Measurements from ENCODE around the gene MAFG.
"Not testable (repeated sequence)": the region's sequence is repeated elsewhere in the genome, so short reads cannot be mapped to it uniquely, and the experiment has no call there.

MAFG gene

DNA sequence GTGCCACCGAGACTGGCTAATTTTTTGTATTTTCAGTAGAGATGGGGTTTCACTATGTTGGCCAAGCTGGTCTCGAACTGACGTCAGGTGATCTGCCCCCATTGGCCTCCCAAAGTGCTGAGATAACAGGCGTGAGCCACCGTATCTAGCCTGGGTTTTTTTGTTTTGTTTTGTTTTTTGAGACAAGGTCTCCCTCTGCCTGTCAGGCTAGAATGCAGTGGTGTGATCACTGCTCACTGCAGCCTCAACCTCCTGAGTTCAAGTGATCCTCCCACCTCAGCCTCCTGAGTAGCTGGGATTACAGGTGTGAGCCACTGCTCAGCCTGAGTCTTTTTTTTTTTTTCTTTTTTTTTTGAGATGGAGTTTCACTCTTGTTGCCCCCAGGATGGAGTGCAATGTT, 25.9 kb upstream of the MAFG start:
- H3K36me3 ChIP-seq (ENCODE audit: insufficient read depth, low read length); H3K9ac ChIP-seq (ENCODE audit: low read depth, low read length); H3K4me1 ChIP-seq (ENCODE audit: insufficient read depth, low read length); H3K9me3 ChIP-seq (ENCODE audit: control insufficient read depth, insufficient read depth, low read length): not testable (repeated sequence)

DNA sequence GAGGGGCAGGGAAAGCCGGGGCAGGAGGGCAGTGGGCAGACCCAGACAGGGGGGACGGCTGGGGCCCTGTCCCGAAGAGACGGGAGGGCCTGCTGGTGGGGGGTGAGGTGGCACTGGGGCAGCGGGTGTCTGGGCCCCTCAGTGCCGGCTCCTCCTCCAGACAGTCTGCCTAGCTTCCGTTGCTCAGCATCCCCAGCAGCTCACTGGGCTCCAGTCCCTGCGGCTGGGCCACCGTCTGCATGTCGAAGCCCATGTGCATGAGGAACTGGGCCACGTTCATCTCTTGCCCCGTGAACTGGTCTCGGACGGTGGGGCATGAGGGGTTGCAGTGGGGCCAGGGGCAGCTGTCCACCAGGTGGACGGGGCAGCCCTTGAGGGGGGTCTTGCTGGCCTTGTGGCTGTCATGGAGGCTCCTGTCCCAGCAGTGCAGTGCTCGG, 25.3 kb upstream of the MAFG start:
- H3K9ac ChIP-seq (ENCODE audit: low read depth, low read length): no peak overlapping the region
- no peaks in the 10 kb centered on the region for H3K36me3 ChIP-seq (ENCODE audit: insufficient read depth, low read length)
- H3K4me1 ChIP-seq (ENCODE audit: insufficient read depth, low read length): no peaks in the 10 kb centered on the region
- no peaks in the 10 kb centered on the region for H3K9me3 ChIP-seq (ENCODE audit: control insufficient read depth, insufficient read depth, low read length)

DNA sequence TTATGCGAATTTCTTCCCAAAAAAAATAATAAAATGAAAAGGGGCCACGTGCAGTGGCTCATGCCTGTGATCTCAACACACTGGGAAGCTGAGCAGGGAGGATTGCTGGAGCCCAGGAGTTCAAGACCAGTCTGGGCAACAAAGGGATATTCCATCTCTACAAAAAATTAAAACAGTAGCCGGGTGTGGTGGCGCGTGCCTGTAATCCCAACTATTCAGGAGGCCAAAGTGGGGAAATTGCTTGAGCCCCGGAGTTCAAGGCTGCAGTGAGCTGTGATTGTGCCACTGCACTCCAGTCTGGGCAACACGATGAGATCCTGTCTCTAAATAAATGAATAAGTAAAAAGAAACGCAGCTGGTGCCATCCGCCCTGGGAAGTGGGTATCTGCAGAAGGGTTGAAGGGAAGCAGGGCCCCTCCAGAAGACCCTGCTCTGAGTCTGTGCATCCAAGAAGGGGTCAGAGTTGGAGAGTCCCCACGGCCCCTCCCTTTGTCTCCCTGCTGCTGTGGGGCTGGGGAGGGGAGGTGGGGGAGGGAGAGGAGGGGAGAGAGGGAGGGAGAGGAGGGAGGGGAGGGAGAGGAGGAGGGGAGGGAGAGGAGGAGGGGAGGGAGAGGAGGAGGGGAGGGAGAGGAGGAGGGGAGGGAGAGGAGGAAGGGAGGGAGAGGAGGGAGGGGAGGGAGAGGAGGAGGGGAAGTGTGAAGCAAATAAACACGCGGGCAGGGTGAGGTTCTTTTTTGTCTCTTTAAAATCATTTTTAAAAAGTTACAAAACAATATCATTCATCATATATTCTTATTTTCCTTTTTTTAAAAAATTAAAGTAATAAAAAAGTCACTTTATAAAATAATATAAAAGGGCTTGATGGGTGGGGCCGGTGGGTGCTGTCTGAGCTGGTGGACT, 24.5 kb upstream of the MAFG start:
- no peak overlapping the region for H3K9ac ChIP-seq (ENCODE audit: low read depth, low read length)

DNA sequence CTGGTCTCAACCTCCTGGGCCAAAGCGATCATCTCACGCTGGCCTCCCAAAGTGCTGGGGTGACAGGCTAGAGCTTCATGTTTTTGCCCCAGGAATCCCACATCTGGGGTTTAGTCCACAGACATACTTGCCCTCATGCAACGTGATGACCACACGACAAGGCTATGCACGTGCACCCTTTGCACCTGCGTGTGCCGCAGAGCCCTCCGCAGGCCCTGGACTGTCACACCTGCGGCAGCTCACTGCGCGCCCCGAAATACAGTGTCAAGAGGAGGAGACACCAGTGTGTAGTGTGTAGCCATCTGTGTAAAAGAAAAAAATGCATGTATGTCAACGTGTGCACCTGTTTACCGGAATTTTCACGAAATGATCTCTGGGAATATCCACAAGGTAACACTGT, 23.0 kb upstream of the MAFG start:
- H3K9me3 ChIP-seq (ENCODE audit: control insufficient read depth, insufficient read depth, low read length): no peaks in the 10 kb centered on the region
- no peak overlapping the region for H3K9ac ChIP-seq (ENCODE audit: low read depth, low read length)
- H3K4me1 ChIP-seq (ENCODE audit: insufficient read depth, low read length): no peaks in the 10 kb centered on the region
- H3K36me3 ChIP-seq (ENCODE audit: insufficient read depth, low read length): no peaks in the 10 kb centered on the region

More for the DNA sequence above, 24.5 kb upstream of the MAFG start:
- Histone ChIP-seq H3K9me3 (ENCODE audit: control insufficient read depth, insufficient read depth, low read length) (no peaks in the 10 kb centered on the region), H3K4me1 (ENCODE audit: insufficient read depth, low read length) (no peaks in the 10 kb centered on the region), H3K36me3 (ENCODE audit: insufficient read depth, low read length) (no peaks in the 10 kb centered on the region)

DNA sequence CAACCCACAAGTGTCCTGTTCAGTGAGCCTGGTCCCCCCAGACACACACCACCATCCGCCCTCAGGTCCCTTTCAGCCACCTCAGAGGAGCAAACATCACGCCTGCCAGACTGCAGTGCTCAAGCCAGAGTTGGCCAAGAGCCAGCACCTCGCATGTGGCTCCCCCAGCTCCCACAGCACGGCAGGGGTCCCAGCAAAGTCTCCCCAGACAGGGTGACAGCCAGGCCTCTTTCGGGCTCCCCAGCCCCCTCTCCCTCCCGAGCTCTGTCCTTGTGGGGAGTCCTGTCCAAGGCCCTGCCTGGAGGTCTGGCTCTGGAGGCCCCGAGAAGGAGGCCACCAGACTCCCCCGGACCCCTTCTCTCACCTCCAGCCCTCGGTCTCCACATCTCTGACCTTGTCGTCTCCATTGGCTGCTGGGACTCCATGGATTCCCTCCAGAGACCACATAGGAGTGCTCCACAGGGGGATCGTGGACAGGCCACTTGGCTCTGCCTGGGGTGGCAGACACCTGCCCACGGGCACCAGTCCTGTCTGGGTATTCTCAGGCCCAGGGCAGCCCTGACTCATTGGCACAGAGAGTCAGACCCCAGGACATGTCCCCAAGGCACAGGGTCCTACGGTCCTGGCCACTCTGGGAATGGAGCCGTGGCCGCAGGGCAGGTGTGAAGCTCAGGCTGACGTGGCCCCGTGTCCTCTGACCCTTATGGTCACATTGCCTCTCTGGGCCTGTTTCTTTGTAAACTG, 21.3 kb upstream of the MAFG start:
- H3K36me3 ChIP-seq (ENCODE audit: insufficient read depth, low read length): no peaks in the 10 kb centered on the region
- no peaks in the 10 kb centered on the region for H3K4me1 ChIP-seq (ENCODE audit: insufficient read depth, low read length)
- no peaks in the 10 kb centered on the region for H3K9me3 ChIP-seq (ENCODE audit: control insufficient read depth, insufficient read depth, low read length)
- H3K9ac ChIP-seq (ENCODE audit: low read depth, low read length): no peak overlapping the region

DNA sequence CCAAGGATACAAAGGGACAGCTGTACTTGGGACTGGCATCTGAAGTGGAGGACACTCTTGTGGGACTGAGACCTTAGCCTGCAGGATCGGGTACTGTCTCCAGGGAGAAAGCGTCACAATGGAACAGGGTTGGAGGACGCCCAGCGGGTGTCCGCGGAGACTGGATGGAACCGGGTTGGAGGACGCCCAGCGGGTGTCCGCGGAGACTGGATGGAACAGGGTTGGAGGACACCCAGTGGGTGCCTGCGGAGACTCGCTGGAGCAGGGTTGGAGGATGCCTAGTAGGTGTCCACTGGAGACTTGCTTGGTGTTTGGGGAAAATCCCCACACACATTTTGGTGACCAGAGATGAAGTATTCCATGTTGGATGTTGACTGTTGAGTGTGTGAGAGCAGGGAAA, 19.7 kb upstream of the MAFG start, which contains the start of gene MYADML2:
TSS of gene MYADML2 (minus strand) at position 45 of the 400 bp plus-strand sequence. CDS start 5,492 bp downstream, outside the sequence.
- Histone ChIP-seq H3K9ac (ENCODE audit: low read depth, low read length) (no peak within 1 kb of the TSS), H3K4me1 (ENCODE audit: insufficient read depth, low read length) (no peaks in the 10 kb centered on the region), H3K36me3 (ENCODE audit: insufficient read depth, low read length) (no peaks in the 10 kb centered on the region), H3K9me3 (ENCODE audit: control insufficient read depth, insufficient read depth, low read length) (no peaks in the 10 kb centered on the region)

DNA sequence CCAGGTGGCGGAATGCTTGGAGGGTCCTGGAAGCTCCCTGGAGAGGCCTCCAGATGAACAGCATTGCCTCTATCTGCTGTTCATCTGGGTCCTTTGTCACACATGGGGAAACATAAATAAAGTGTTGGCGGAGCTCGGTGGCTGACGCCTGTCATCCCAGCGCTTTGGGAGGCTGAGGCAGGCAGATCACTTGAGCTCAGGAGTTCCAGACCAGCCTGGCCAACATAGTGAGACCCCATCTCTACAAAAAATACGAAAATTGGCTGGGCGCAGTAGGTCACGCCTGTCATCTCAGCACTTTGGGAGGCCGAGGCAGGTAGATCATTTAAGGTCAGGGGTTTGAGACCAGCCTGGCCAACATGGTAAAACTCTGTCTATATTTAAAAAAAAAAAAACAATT, 17.3 kb upstream of the MAFG start:
- H3K36me3 ChIP-seq (ENCODE audit: insufficient read depth, low read length): no peaks in the 10 kb centered on the region
- H3K9ac ChIP-seq (ENCODE audit: low read depth, low read length): no peak overlapping the region
- H3K9me3 ChIP-seq (ENCODE audit: control insufficient read depth, insufficient read depth, low read length): no peaks in the 10 kb centered on the region
- no peaks in the 10 kb centered on the region; the same call in 1 of the 2 replicates for H3K4me1 ChIP-seq (ENCODE audit: insufficient read depth, low read length)

DNA sequence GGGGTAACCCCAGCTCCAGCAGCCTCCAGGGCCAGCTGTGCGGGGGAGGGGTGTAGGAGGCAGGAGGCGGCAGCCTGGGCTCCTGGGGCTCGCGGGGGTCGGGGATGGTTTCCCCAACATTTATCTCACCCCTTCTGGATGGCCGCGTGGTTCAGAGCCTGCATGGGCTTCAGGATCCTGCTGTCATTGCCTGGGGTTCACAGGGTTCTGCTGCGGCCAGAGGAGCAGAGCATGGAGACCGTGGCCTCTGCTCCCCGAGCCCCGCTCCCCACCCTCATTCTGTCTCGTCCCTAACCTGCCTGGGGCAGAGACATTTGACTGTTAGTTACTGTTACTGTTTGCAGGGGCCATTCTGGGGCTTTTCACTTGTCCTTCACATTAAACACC, 14.6 kb upstream of the MAFG start:
- H3K9me3 ChIP-seq (ENCODE audit: control insufficient read depth, insufficient read depth, low read length): no peaks in the 10 kb centered on the region
- no peak overlapping the region for H3K9ac ChIP-seq (ENCODE audit: low read depth, low read length)
- H3K36me3 ChIP-seq (ENCODE audit: insufficient read depth, low read length): no peaks in the 10 kb centered on the region
- H3K4me1 ChIP-seq (ENCODE audit: insufficient read depth, low read length): no peaks in the 10 kb centered on the region; the same call in 1 of the 2 replicates

DNA sequence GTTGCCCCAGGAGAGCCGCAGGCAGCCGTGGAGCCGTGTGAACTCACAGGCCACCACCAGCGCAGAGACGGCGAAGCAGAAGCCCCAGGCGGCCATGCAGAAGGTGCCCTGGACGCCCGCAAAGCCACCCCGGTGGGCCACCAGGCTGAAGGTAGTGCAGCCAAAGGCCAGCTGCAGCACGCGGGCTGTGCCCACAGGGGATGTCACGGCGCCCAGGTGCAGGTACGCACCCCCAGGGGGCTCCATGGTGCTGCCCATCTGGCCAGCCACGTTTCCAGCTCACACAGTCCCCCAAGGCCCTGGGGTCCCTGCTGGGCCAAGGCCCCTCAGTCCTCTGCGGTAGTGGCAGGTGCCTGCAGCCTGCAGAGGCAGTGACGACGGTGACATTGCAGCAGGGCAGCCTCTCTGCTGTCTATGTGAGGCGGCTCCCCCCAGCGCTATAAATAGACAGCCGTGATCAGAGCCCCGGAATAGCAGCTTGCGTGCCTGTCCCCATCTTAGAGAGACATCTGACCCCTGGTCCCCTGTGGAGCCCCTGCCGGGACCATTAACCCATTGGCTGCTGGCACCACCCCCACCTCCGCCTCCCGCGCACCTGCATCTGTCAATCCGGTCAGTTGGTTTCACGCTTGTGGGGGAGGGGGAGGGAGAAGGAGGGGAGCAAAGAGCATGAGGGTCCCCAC, 14.1 kb upstream of the MAFG start:
- Histone ChIP-seq H3K36me3 (ENCODE audit: insufficient read depth, low read length) (no peaks in the 10 kb centered on the region), H3K9ac (ENCODE audit: low read depth, low read length) (no peak overlapping the region), H3K4me1 (ENCODE audit: insufficient read depth, low read length) (no peaks in the 10 kb centered on the region; the same call in 1 of the 2 replicates), H3K9me3 (ENCODE audit: control insufficient read depth, insufficient read depth, low read length) (no peaks in the 10 kb centered on the region)

DNA sequence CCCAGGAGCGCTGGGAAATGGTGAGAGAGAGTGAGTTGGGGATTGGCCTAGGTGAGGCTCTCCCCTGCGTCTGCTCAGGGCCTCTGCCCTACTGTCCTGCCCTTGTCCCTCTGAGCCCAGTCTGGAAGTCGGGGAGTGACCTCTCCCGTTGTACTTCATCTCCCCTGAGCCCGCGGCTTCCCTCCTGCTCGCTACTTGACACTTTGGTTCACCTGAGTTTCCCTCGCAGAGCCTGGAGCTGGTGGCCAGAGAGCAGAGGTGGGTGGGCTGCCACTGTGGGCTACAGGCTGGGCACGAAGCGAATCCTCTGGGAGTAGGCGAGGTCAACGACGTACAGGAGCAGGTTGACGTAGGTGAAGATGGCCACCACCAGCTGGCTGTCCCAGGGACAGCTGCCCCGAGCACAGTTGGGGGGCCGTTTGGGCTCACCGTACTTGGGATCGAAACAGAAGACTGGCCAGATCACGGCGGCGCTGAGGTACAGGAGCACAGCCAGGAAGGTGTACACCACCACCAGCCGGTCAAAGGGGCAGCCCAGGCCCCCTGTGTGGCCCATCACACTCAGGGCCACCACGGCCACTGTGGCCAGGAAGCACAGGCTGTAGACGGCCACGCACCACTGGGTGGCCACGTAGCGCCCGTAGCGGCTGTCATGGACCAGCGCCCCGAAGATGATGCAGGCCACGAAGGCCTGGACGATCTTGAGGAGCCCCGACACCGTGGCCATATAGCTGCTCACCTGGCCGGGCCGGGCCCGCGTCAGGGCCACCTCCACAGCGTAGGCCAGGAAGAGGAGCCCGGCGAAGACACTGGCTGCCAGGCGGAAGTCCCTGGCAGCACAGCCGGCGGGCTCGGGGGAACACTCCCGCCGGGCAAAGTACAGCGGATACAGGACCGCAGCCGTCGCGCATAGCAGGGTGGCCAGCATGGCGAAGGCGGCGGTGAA, 13.3 kb upstream of the MAFG start:
- no peaks in the 10 kb centered on the region for H3K36me3 ChIP-seq (ENCODE audit: insufficient read depth, low read length)
- H3K9ac ChIP-seq (ENCODE audit: low read depth, low read length): no peak overlapping the region
- no peaks in the 10 kb centered on the region for H3K9me3 ChIP-seq (ENCODE audit: control insufficient read depth, insufficient read depth, low read length)
- no peaks in the 10 kb centered on the region; the same call in 1 of the 2 replicates for H3K4me1 ChIP-seq (ENCODE audit: insufficient read depth, low read length)

DNA sequence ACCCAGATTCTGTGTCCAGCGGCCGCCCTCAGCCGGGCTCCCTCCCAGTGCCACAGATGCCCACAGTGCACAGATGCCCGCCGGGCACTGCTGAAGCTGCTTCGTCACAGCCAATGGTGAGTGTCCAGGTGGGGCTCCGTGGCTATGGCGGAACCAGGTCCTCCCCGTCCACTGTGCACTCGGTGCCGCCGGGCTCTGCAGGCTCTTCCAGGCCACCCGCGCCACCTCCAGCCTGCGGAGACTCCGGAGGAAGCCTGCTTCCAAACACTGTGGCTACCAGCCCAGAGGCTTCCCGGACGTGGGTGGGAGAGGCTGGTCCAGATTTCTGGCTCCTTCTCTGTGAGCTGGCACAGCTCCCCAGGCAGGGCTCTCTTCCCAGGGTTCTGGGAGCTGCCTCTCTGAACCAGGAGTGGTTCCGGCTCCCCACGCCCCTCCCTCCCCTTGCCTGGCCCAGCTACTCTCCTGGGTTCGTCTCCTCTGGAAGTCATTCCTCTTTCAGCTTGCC, 12.4 kb upstream of the MAFG start:
- no peaks in the 10 kb centered on the region; the same call in 1 of the 2 replicates for H3K4me1 ChIP-seq (ENCODE audit: insufficient read depth, low read length)
- no peak overlapping the region for H3K9ac ChIP-seq (ENCODE audit: low read depth, low read length)
- H3K36me3 ChIP-seq (ENCODE audit: insufficient read depth, low read length): no peaks in the 10 kb centered on the region
- H3K9me3 ChIP-seq (ENCODE audit: control insufficient read depth, insufficient read depth, low read length): no peaks in the 10 kb centered on the region

DNA sequence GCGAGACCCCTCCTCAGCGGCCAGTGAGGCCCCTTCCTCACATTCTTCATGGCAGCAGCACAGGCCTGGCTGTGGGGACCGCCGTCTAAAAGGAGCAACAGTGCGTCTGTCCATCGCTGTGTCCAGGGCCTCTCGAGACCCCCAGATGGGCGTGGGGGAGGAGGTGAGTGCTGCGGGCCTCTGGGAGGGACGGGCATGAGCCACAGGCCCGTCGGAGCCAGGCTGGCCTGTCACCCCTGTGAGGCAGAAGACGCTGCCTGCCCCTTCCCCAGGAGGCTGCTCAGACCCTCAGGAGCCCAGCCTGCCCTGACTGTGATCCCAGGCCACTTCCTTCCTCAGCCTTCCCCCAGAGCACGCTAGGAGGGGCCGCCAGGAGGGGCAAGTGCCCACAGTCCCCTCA, 11.7 kb upstream of the MAFG start:
- Histone ChIP-seq H3K4me1 (ENCODE audit: insufficient read depth, low read length) (no peaks in the 10 kb centered on the region; the same call in 1 of the 2 replicates), H3K36me3 (ENCODE audit: insufficient read depth, low read length) (no peaks in the 10 kb centered on the region), H3K9me3 (ENCODE audit: control insufficient read depth, insufficient read depth, low read length) (no peaks in the 10 kb centered on the region), H3K9ac (ENCODE audit: low read depth, low read length) (no peak overlapping the region)

DNA sequence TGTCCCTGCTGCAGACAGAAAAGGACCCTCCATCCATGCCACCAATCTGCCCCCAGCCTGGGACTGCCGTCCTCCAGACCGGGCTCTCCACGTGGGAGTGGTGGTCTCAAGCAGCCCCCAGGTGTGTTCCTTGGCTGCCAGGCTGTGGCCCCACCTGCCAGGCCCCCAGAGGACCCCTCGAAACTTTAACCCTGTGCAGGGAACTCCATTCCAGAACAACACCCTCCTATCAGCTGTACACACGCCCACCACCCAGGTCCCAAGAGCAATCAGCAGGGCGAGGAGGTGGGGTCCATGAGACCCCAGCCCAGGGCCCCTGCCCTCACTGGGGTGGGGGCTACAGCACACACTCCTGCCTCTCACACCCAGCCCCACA, 8.2 kb upstream of the MAFG start:
- H3K36me3 ChIP-seq (ENCODE audit: insufficient read depth, low read length): no peaks in the 10 kb centered on the region
- no peaks in the 10 kb centered on the region for H3K4me1 ChIP-seq (ENCODE audit: insufficient read depth, low read length)
- H3K9me3 ChIP-seq (ENCODE audit: control insufficient read depth, insufficient read depth, low read length): no peaks in the 10 kb centered on the region
- H3K9ac ChIP-seq (ENCODE audit: low read depth, low read length): no peak overlapping the region; the same call in 1 of the 2 replicates
